Measurements from ENCODE around the gene LCE2A.

- no peak for TF ChIP-seq CTCF (IDR thresholded peaks at IDR 0.05)
- TF ChIP-seq POLR2AphosphoS5 (IDR thresholded peaks at IDR 0.05; ENCODE audit: insufficient read depth in 1 of 2, low read depth in 1 of 2): no peak
- TF ChIP-seq POLR2A (IDR thresholded peaks at IDR 0.05): no peak
Measured at GRCh38 chr1:152658649-152659048, 39.5 kb upstream of the LCE2A start.

All from vagina (tissue), 2 donors.